Posterior cingulate gyrus (tissue), 11 donors: ENCODE measurements around the gene PEX26.
"Not testable (repeated sequence)": the region's sequence is repeated elsewhere in the genome, so short reads cannot be mapped to it uniquely, and the experiment has no call there.

Experiments used
- DNase-seq, 10 donors: peaks; one replicate each; pipeline versions ENCODE4 v3.0.0 to v3.0.0-alpha.2; 2020 to 2021; ENCODE audit warnings: mixed read lengths in 3 of 10
- intact Hi-C: fragments of 100-400 bp; cut with DNase I; formaldehyde crosslinking; loops from one replicate; pipeline ENCODE4 v1.15.1; 2023

Gene PEX26

GRCh38 chr22:18077639-18078328 lies at the start of gene PEX26:
TSS of gene PEX26 (plus strand) at chr22:18077990. CDS start at chr22:18078377, 387 bp downstream.
- DNase-seq = peak; percentile 90 to 99 (median 96)
- intact Hi-C loops = loop anchor here (2.0 to 10.0 kb wide), 5 partner anchors 53 to 333 kb away; partner anchors contain the start of gene MICAL3

- intact Hi-C loops = no loop called here
These were observed 48.8 kb upstream of the PEX26 start for GRCh38 chr22:18028817-18029527.

GRCh38 chr22:18029686-18030267 lies 48.0 kb upstream of the PEX26 start:
- intact Hi-C loops = no loop called here
- peak in 1 of 10 donors; percentile 2 for DNase-seq

More at GRCh38 chr22:18028817-18029527, 48.8 kb upstream of the PEX26 start:
- peak in 1 of 10 donors; percentile 46 for DNase-seq

GRCh38 chr22:18031695-18032454 lies 45.9 kb upstream of the PEX26 start:
- DNase-seq = peak in 8 of 10 donors; percentile 38 to 93 (median 66)
- intact Hi-C loops = no loop called here

GRCh38 chr22:18032455-18033101 lies 45.2 kb upstream of the PEX26 start:
- DNase-seq = no peak
- intact Hi-C loops = no loop called here

GRCh38 chr22:18033204-18033998 lies 44.4 kb upstream of the PEX26 start:
- DNase-seq = peak in 1 of 10 donors; percentile 46
- intact Hi-C loops = no loop called here

- intact Hi-C loops = no loop called here
- DNase-seq = no peak
These were observed 43.7 kb upstream of the PEX26 start for GRCh38 chr22:18034076-18034475.

GRCh38 chr22:18035751-18036150 lies 42.0 kb upstream of the PEX26 start:
- intact Hi-C loops = no loop called here
- peak in 1 of 10 donors; percentile 59 for DNase-seq

GRCh38 chr22:18040898-18041297 lies 36.9 kb upstream of the PEX26 start:
- DNase-seq = peak in 1 of 10 donors; percentile 50

GRCh38 chr22:18042685-18043084 lies 35.1 kb upstream of the PEX26 start:
- peak in 1 of 10 donors; percentile 8 for DNase-seq
- intact Hi-C loops = no loop called here

More at GRCh38 chr22:18040898-18041297, 36.9 kb upstream of the PEX26 start:
- intact Hi-C loops = not testable (repeated sequence)

- intact Hi-C loops = no loop called here
- DNase-seq = peak; percentile 76 to 98 (median 88)
These were observed 33.1 kb upstream of the PEX26 start for GRCh38 chr22:18044548-18045271.

GRCh38 chr22:18045794-18046193 lies 32.0 kb upstream of the PEX26 start:
- no peak for DNase-seq
- intact Hi-C loops = no loop called here

GRCh38 chr22:18048041-18048440 lies 29.7 kb upstream of the PEX26 start:
- intact Hi-C loops = no loop called here
- peak in 1 of 10 donors; percentile 32 for DNase-seq

GRCh38 chr22:18048441-18048898 lies 29.3 kb upstream of the PEX26 start:
- DNase-seq = peak in 1 of 10 donors; percentile 52
- intact Hi-C loops = no loop called here

- peak in 1 of 10 donors; percentile 42 for DNase-seq
- intact Hi-C loops = no loop called here
These were observed 27.7 kb upstream of the PEX26 start for GRCh38 chr22:18050065-18050464.

GRCh38 chr22:18051113-18051512 lies 26.7 kb upstream of the PEX26 start:
- intact Hi-C loops = not testable (repeated sequence)
- DNase-seq = peak in 1 of 10 donors; percentile 18

- peak in 1 of 10 donors; percentile 77 for DNase-seq
- intact Hi-C loops = not testable (repeated sequence)
These were observed 24.4 kb upstream of the PEX26 start for GRCh38 chr22:18053216-18053946.
